ENCODE data around the gene MMAA. TPM values are rescaled to one million over a fixed set of nuclear protein-coding genes. Genes with fewer than 3 reads are reported as not detected.
"Not testable (repeated sequence)": the region's sequence is repeated elsewhere in the genome, so short reads cannot be mapped to it uniquely, and the experiment has no call there.

The MMAA gene
- total and polyA plus RNA-seq, 7 donors = 3.6 to 21.9 (median 13.3) TPM

DNA sequence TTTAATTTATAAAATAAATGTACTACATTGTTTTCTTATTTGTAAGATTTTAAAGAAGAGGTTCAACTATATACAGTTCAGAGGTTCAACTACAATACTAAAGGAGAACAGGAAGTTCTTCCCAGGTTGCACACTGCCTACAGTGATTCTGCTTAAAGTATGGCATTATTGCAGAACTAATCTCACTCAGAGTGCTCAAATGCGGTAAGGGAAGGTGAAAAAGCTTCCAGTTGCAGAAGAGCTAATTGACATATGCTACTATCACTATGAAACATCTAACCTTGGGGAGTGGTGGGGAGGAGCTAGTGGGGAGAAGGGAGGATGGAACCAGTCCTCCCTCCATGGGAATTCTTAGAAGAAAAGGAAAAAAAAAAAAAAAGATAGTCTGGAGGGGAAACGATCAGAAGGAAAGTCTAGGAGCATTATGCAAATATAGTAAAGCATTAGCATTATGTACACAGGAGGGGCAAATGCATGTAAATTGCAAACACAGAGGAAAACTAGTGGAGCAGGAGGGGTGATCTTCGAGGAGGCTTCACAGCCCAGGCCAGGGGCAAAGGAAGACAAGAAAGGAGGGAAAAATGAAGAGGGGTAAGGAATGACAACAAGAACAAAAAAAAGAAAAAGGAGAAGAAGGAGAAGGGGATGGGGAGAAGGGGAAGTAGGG lies 32.0 kb upstream of the MMAA start:
- Histone ChIP-seq H3K4me3 (no peak overlapping the region), H3K9me3 (no peaks in the 10 kb centered on the region), H3K27ac (no peak overlapping the region), H3K36me3 (ENCODE audit: insufficient read depth in 1 of 2, low read depth in 1 of 2) (no peaks in the 10 kb centered on the region), H3K4me1 (no peaks in the 10 kb centered on the region), H3K27me3 (ENCODE audit: insufficient read depth in 3 of 3, low read length in 2 of 3) (no peaks in the 10 kb centered on the region)
- no peak for DNase-seq
- ATAC-seq = no peak
- intact Hi-C loops (cut with DNase I) = no loop called here
- 45 to 61% (median 61%) methylated on average over 3 of the region's 3 CpGs for WGBS, 3 donors
- TF ChIP-seq, protein P1, sequence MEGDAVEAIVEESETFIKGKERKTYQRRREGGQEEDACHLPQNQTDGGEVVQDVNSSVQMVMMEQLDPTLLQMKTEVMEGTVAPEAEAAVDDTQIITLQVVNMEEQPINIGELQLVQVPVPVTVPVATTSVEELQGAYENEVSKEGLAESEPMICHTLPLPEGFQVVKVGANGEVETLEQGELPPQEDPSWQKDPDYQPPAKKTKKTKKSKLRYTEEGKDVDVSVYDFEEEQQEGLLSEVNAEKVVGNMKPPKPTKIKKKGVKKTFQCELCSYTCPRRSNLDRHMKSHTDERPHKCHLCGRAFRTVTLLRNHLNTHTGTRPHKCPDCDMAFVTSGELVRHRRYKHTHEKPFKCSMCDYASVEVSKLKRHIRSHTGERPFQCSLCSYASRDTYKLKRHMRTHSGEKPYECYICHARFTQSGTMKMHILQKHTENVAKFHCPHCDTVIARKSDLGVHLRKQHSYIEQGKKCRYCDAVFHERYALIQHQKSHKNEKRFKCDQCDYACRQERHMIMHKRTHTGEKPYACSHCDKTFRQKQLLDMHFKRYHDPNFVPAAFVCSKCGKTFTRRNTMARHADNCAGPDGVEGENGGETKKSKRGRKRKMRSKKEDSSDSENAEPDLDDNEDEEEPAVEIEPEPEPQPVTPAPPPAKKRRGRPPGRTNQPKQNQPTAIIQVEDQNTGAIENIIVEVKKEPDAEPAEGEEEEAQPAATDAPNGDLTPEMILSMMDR (IDR thresholded peaks at IDR 0.05) = no peak

DNA sequence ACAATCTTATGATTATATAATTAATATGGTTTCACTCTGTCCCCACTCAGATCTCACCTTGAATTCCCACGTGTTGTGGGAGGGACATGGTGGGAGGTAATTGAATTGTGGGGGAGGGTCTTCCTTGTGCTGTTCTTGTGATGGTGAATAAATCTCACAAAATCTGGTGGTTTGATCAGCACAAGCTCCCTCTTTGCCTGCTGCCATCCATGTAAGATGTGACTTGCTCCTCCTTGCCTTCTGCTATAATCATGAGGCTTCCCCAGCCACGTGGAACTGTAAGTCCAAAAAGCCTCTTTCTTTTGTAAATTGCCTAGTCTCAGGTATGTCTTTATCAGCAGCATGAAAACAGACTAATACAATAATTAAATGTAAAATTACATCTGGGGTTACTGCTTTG lies 29.8 kb upstream of the MMAA start:
- 78 to 88% (median 83%) methylated on average over 2 of the region's 2 CpGs for WGBS, 3 donors
- H3K4me1 ChIP-seq; DNase-seq; H3K27ac ChIP-seq; H3K36me3 ChIP-seq (ENCODE audit: insufficient read depth in 1 of 2, low read depth in 1 of 2); H3K9me3 ChIP-seq; H3K27me3 ChIP-seq (ENCODE audit: insufficient read depth in 3 of 3, low read length in 2 of 3); intact Hi-C loops (cut with DNase I); ATAC-seq; H3K4me3 ChIP-seq: not testable (repeated sequence)

DNA sequence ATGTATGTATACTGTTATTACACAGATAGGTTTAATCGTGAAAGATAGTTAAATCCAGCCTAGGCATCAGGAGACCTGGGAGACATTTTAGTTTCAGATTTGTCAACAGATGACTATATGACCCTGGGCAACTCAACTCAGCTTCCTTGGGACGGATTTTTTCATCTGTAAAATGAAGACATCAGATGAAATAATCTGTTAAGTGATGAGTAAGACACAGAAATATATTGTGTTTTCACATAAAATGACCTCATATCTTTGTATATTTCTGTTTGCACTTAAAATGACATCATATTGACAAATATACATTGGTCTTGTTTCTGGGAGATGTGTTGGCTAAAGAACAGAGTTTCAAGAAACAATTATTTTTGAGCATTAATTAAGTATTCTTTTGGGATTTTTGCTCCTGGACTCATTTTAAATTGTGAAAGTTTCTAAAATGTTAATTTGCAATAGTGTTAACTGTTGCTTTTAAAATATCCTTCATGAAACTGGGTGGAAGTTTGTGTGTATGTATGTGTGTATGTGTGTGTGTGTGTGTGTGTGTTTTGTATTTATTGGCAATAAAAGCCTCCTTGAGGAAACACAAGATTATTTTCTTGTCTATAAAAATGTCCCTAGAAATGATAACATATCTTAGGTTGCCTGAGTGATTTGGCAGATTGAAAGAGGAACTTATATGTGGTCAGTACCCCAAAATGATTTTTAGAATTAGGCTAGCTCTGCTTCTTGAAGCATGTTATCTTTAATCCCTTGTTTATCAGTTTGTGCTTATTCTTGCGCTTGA lies 29.1 kb upstream of the MMAA start:
- TF ChIP-seq, protein P1 (IDR thresholded peaks at IDR 0.05) = no peak
- 92 to 95% (median 94%) methylated on average over 3 of the region's 3 CpGs for WGBS, 3 donors
- H3K9me3 ChIP-seq = no peaks in the 10 kb centered on the region
- no peak for DNase-seq
- H3K4me1 ChIP-seq = no peaks in the 10 kb centered on the region
- H3K27me3 ChIP-seq (ENCODE audit: insufficient read depth in 3 of 3, low read length in 2 of 3) = no peaks in the 10 kb centered on the region
- no peak overlapping the region for H3K27ac ChIP-seq
- no peaks in the 10 kb centered on the region for H3K36me3 ChIP-seq (ENCODE audit: insufficient read depth in 1 of 2, low read depth in 1 of 2)
- intact Hi-C loops (cut with DNase I) = no loop called here
- no peak overlapping the region for H3K4me3 ChIP-seq
- no peak for ATAC-seq

DNA sequence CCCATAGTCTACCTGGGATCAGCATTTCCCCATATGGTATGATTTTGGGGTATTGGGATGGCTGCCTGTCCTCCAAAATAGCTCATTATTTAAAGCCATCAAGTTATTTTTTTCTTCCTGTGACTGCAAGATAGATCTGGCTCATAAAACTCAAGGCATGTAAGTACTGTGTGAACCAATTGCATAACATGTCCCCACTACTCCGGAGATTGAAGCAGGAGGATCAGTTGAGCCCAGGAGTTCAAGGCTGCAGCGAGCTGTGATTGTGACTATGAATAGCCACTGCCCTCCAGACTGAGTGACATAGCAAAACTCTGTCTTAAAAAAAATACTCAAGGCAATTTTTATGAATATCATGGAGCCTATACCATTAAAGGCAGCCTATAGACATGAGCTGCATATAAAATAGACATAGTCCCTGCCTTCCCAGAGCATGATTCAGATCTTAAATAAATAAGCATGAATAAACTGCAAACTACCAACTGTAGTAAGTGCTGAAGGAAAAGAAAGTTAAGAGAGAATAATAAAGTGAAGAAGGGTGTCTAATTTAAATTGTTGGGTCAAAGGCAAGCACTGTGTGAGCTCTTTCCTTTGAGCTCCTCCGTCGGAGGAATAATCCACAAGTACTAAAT lies 16.9 kb upstream of the MMAA start:
- no peaks in the 10 kb centered on the region for H3K9me3 ChIP-seq
- no peak overlapping the region for H3K27ac ChIP-seq
- no peaks in the 10 kb centered on the region for H3K27me3 ChIP-seq (ENCODE audit: insufficient read depth in 3 of 3, low read length in 2 of 3)
- intact Hi-C loops (cut with DNase I) = loop anchor here in 1 of 2 donors (10.0 kb wide), 1 partner anchor 1427 kb away; no protein-coding TSS in a partner anchor
- ATAC-seq (peak in 1 of 4 donors; percentile 59), DNase-seq (no peak)
- no peak overlapping the region for H3K4me3 ChIP-seq
- no peaks in the 10 kb centered on the region for H3K36me3 ChIP-seq (ENCODE audit: insufficient read depth in 1 of 2, low read depth in 1 of 2)
- WGBS, 3 donors = 60 to 93% (median 79%) methylated on average over 4 of the region's 4 CpGs
- no peaks in the 10 kb centered on the region for H3K4me1 ChIP-seq
- TF ChIP-seq, protein P1 (IDR thresholded peaks at IDR 0.05) = no peak

DNA sequence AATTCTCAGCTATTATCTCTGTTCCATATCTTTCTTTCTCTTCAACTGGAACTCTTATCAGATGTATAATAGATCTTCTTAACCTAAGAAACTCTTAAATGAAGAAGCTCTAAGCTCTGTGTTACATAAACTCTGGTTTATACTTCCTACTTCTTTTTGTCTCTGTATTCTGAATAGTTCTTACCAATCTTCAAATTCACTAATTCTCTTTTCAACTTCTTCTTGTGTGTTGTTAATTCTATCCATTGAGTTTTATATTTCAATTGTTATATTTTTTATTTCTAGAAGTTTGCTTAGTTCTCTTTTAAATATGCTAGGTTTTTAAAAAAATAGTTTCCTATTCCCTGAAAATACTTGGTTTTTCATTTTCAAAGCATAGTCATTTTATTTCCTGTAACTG lies 13.2 kb upstream of the MMAA start:
- Histone ChIP-seq H3K9me3 (no peaks in the 10 kb centered on the region), H3K4me3 (no peak overlapping the region), H3K36me3 (ENCODE audit: insufficient read depth in 1 of 2, low read depth in 1 of 2) (no peaks in the 10 kb centered on the region), H3K27ac (no peak overlapping the region), H3K27me3 (ENCODE audit: insufficient read depth in 3 of 3, low read length in 2 of 3) (no peaks in the 10 kb centered on the region), H3K4me1 (no peaks in the 10 kb centered on the region)
- ATAC-seq (no peak), DNase-seq (no peak)
- TF ChIP-seq, protein P1 (IDR thresholded peaks at IDR 0.05) = no peak
- intact Hi-C loops (cut with DNase I) = loop anchor here in 1 of 2 donors (10.0 kb wide), 1 partner anchor 1431 kb away; no protein-coding TSS in a partner anchor
